COLO829 (cell line): ENCODE data around the gene CHN2.
A peak's percentile ranks its signal among the peaks of the same experiment; 100 is the strongest.

Experiments used
- DNase-seq: peaks from one replicate; pipeline ENCODE4 v3.0.0; 2012; ENCODE audit warnings: low spot score

The CHN2 gene

GRCh38 chr7:29405891-29406290, 211.3 kb downstream of the CHN2 start:
- DNase-seq = no peak

GRCh38 chr7:29406366-29406765, 211.8 kb downstream of the CHN2 start:
- DNase-seq = no peak

GRCh38 chr7:29408841-29409243, 214.3 kb downstream of the CHN2 start:
- DNase-seq = peak; percentile 89

GRCh38 chr7:29410996-29411395, 216.4 kb downstream of the CHN2 start:
- DNase-seq = no peak

GRCh38 chr7:29412912-29413311, 218.3 kb downstream of the CHN2 start:
- no peak for DNase-seq

- no peak for DNase-seq
Observed at GRCh38 chr7:29413626-29414136, 219.1 kb downstream of the CHN2 start.

- no peak for DNase-seq
Observed at GRCh38 chr7:29414216-29414615, 219.6 kb downstream of the CHN2 start.

GRCh38 chr7:29415215-29415614, 220.6 kb downstream of the CHN2 start:
- no peak for DNase-seq

- no peak for DNase-seq
Observed at GRCh38 chr7:29416276-29416937, 221.8 kb downstream of the CHN2 start.

GRCh38 chr7:29416938-29417305, 222.3 kb downstream of the CHN2 start:
- no peak for DNase-seq

GRCh38 chr7:29418056-29418455, 223.5 kb downstream of the CHN2 start:
- DNase-seq = no peak

- no peak for DNase-seq
Observed at GRCh38 chr7:29418651-29419050, 224.1 kb downstream of the CHN2 start.

- no peak for DNase-seq
Observed at GRCh38 chr7:29420011-29420410, 225.4 kb downstream of the CHN2 start.

- no peak for DNase-seq
Observed at GRCh38 chr7:29421010-29421956, 226.7 kb downstream of the CHN2 start.

- no peak for DNase-seq
Observed at GRCh38 chr7:29422829-29423228, 228.3 kb downstream of the CHN2 start.

GRCh38 chr7:29424295-29424983, 229.9 kb downstream of the CHN2 start:
- no peak for DNase-seq

GRCh38 chr7:29424984-29425309, 230.4 kb downstream of the CHN2 start:
- no peak for DNase-seq

GRCh38 chr7:29426587-29426986, 232.0 kb downstream of the CHN2 start:
- DNase-seq = no peak

GRCh38 chr7:29429401-29429800, 234.8 kb downstream of the CHN2 start:
- DNase-seq = no peak

GRCh38 chr7:29430279-29430949, 235.8 kb downstream of the CHN2 start:
- no peak for DNase-seq

GRCh38 chr7:29431686-29432085, 237.1 kb downstream of the CHN2 start:
- DNase-seq = no peak

- no peak for DNase-seq
Observed at GRCh38 chr7:29432721-29433120, 238.1 kb downstream of the CHN2 start.
